GM21737 (cell line): ENCODE measurements around the gene NDEL1.
"Not testable (repeated sequence)": the region's sequence is repeated elsewhere in the genome, so short reads cannot be mapped to it uniquely, and the experiment has no call there.

Experiments
- ATAC-seq: cut with Tn5 transposase; IDR thresholded peaks from one replicate; pipeline ENCODE4 v1.9.1; 2021; ENCODE audit warnings: mild to moderate bottlenecking, moderate library complexity; ENCODE audit not compliant: unreplicated experiment

The NDEL1 gene

GRCh38 chr17:8435245-8436168 lies at the start of gene NDEL1:
Gene NDEL1, plus strand, starts transcription at chr17:8435884. Its CDS starts 8,388 bp downstream, at chr17:8444272.
- ATAC-seq: peak; percentile 95

DNA sequence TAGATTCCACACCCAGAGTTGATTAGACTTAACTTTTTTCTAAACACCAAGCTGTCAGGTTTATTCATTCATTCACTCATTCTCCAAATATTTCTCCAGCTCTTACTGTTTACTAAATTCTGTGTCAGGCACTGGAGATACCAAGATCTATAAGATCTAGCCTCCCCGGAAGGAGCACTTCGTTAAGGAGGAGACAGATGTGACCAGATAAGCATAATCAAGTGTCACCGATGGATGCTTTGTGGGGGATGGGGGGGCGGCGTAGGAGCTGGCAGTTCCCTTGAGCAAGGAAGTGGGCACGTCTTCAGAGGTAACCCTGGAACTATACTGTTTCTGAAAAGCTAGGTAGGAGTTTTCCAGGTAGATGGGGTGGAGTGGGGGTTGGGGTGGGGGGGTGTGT lies 48.8 kb upstream of the NDEL1 start:
- ATAC-seq: no peak

DNA sequence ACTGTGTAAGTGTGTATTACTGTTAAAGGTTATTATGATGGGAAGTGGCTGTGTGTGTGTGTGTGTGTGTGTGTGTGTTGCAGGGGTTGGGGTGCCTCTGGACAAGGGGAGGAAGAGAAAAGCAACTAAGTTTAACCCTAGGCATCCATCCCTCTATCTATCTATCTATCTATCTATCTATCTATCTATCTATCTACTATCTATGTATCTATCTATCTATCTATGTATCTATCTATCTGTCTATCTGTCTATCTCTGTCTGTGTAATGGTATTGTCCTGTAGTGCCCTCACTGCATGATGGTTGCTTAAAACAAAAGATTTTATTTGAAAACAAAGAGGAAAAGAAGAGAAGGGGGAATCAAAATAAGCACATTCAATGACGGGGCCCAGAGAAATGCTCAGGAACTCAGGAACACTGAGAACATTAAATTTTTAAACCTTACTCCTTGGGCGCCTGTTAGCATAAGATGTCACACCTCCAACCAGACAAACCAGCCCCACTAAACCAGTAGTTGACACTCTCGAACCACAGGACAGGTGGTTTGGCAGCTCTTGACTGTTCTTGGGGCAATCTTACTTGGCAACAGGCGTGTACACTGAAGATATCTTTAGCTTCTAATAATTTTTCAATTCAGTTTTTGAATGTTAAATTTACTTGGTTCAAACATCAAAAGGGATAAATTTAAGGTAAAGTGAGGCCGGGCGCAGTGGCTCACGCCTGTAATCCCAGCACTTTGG lies 47.6 kb upstream of the NDEL1 start:
- ATAC-seq: no peak

DNA sequence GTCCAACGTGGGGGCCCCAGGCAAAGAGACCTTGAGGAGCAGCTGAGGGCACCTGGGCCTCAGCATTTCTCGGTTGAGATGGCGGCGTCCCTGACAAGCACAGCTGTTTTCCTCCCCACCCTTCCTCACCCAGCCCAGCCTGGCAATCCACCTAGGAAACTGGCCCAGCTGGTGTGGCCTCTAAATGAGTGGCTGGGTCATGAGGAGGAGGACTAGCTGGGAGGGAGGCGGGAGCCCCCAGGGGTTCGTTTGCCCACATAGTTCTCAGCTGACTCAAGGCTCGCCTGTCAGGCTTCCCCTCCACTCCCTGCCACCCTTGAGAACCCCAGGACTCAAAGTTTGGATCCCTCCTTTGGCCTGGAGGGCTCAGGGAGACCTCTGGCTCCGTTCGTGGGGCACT lies 44.0 kb upstream of the NDEL1 start:
- ATAC-seq: no peak

- ATAC-seq: no peak
These were observed 43.4 kb upstream of the NDEL1 start for GRCh38 chr17:8392274-8392673.

- no peak for ATAC-seq
These were observed 42.8 kb upstream of the NDEL1 start for GRCh38 chr17:8392674-8393469.

- ATAC-seq: no peak
These were observed 42.0 kb upstream of the NDEL1 start for GRCh38 chr17:8393470-8394231.

GRCh38 chr17:8394497-8394896 lies 41.2 kb upstream of the NDEL1 start:
- not testable (repeated sequence) for ATAC-seq

DNA sequence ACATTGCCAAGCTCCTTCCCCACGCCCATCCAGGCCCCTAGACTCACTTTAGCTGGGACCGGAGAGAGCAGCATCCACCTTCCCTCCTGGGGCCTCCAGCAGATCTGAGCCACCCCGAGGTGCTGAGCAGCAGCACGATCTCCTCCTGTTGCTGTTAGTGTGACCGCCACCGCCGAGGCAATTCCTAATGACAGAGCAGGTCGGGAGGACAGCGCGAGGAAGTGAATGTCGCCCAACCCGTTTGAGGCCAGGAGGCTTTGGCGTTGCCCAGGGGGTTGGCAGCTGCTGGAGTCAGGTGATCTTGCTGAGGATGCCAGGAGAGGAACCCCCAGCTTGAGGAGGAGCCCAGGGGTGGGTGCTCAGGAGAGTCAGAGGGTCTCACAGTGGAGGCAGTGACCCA lies 38.0 kb upstream of the NDEL1 start, which contains the start of gene RNF222:
Gene RNF222, minus strand, starts transcription at position 192 of the 400 bp plus-strand sequence. CDS start 4,366 bp downstream, outside the sequence.
- no peak for ATAC-seq

GRCh38 chr17:8398980-8399379 lies 36.7 kb upstream of the NDEL1 start:
- ATAC-seq: no peak

DNA sequence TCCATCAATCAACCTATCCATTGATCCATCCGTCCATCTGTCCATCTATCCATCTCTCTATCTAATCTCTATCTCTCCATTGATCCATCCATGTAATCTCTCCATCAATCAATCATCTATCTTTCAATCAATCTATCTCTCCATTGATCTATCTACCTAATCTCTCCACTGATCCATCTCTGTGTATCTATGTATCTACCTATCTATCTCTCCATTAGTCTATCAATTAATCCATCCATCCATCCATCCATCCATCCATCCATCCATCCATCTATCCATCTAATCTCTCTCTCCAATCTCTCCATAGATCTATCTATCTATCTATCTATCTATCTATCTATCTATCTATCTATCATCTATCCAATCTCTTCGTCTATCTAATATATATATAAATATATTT lies 34.6 kb upstream of the NDEL1 start:
- no peak for ATAC-seq

GRCh38 chr17:8402921-8403536 lies 32.7 kb upstream of the NDEL1 start:
- ATAC-seq: no peak

DNA sequence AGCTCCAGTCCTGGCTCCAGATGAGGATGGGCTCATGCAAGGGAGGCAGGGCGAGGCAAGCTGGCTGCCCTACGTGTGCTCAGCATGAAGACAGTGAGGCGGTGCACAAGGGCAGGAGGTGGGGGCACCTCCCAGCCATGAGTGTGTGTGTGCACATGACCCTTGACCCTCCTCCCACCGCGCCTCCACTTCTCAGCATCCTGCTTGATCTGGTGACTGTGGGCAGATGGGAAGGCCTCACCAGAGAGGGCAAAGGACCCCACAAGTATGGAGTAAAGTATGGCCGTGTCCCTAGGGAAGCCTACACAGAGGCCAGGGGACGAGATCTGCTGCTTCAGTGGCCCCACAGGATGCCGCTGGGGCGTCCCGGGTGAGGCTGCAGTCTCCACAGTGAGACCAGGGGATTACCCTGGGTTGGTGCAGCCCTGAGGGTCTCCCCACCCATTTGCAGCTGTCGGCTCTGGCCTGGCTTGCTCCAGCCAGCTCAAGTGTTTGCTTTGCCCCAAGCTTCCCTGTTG lies 30.1 kb upstream of the NDEL1 start:
- ATAC-seq: no peak

- ATAC-seq: no peak
These were observed 29.5 kb upstream of the NDEL1 start for GRCh38 chr17:8406174-8406573.

- ATAC-seq: no peak
These were observed 27.3 kb upstream of the NDEL1 start for GRCh38 chr17:8408371-8408770.

GRCh38 chr17:8409966-8410882 lies 25.5 kb upstream of the NDEL1 start:
- no peak for ATAC-seq

DNA sequence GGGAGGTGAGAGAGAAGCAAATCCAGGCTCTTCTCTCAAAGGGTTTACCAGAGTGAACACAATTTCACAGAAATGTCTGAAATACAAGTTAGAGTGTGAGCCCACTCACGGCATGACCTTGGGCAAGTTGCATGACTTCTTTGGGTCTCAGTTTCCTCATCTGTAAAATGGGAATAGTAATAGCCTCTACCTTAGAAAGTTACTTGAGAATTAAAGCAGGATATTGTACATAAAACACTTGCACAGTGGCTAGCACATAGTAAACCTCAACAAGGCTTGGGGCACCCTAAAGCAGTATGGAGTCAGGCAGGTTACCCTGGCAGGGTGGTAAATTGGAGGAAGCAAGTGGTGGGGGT lies 24.8 kb upstream of the NDEL1 start:
- no peak for ATAC-seq

GRCh38 chr17:8412089-8412488 lies 23.6 kb upstream of the NDEL1 start:
- ATAC-seq: no peak

DNA sequence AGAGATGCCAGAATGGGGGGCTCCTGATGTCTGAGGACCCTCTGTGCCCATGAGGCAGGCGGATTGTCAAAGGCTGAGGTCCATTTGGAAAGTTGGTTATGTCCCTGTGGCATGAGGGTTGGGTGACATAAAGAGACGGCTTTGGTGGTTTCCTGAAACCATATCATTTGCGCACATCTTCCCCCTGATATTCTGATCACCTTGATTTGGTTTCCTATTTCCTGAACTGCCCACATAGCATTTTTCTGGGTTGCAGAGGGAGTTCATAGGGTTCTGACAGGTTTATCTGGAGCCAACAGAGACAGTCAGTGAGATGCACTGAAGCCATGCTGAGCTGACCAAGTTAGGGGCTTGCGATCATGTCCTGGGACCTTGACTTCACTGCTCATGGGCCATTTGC lies 22.4 kb upstream of the NDEL1 start:
- ATAC-seq: no peak
